GM12875 (cell line): ENCODE data around the gene PLPP2.

Experiments used
- H3K4me3 ChIP-seq: one replicate; pipeline ENCODE4 v1.5.1; 2011; ENCODE audit warnings: low read depth, low read length, control low read depth
- CTCF ChIP-seq: IDR thresholded peaks from 2 replicates; pipeline ENCODE4 v1.5.1; 2011; ENCODE audit warnings: low read depth, mild to moderate bottlenecking, control low read depth, inconsistent platforms, low read length, moderate library complexity, borderline replicate concordance; ENCODE audit not compliant: insufficient read depth

Gene PLPP2

GRCh38 chr19:309206-309565 lies 18.0 kb upstream of the PLPP2 start:
- no peak for TF ChIP-seq CTCF
- H3K4me3 ChIP-seq = no peak overlapping the region

DNA sequence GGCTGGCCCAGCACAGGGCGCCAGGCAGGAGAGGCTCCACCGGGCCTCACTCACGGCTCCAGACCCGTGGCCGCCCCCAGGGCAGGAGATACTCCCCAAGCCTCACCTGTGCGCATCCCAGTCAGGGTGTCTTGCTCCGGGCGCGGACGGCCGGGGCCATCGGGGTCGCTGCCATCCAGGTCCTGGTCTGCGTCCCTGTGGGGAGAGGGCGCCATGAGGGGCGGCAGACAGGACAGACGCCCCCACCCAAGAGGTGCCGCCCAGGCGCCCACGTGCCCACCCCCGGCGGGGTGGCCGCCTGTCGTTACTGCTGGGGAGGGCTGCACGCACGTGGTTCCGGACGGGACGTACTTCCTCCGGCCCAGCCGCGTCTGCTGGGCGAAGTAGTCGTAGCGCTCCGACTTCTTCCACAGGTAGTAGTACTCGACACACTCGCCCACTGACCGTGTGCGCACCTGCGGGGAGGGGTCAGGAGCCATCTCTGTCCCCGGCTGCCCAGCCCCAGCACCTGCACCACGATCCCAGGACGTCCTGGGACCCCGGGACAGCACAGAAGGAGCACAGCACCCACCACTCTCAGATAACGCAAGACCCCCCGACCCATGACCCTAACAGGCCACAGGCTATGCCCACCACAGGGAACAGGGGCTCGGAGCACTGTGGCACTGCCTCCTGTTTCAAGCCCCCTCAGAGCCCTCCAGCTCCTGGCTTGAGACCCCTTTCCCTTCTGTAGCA lies 17.4 kb upstream of the PLPP2 start:
- no peak for TF ChIP-seq CTCF
- no peak overlapping the region for H3K4me3 ChIP-seq

- H3K4me3 ChIP-seq = no peak overlapping the region
- TF ChIP-seq CTCF = no peak
Observed at GRCh38 chr19:307793-308420, 16.7 kb upstream of the PLPP2 start.

DNA sequence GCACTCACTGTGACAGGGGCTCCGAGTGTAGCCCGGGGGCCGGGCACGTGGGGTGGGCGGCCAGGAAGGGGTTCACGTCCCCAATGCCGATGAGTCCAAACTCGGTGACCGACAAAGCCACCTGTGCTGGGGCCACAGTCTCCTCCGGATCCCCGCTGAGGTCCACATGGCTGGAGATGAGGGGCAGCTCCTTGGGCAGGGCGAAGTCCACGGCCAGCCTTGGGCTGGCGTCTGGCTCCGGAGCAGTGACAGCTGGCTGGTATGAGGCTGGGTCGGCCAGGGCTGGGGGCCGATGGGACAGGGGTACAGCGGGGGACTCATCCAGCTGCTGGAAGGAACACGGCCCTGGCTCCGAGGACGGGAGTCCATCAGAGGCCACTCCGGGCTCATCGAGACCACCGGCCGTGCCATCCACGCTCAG lies 15.9 kb upstream of the PLPP2 start:
- no peak overlapping the region for H3K4me3 ChIP-seq
- TF ChIP-seq CTCF = no peak

- no peak overlapping the region for H3K4me3 ChIP-seq
- no peak for TF ChIP-seq CTCF
Observed at GRCh38 chr19:306151-306900, 15.1 kb upstream of the PLPP2 start.

DNA sequence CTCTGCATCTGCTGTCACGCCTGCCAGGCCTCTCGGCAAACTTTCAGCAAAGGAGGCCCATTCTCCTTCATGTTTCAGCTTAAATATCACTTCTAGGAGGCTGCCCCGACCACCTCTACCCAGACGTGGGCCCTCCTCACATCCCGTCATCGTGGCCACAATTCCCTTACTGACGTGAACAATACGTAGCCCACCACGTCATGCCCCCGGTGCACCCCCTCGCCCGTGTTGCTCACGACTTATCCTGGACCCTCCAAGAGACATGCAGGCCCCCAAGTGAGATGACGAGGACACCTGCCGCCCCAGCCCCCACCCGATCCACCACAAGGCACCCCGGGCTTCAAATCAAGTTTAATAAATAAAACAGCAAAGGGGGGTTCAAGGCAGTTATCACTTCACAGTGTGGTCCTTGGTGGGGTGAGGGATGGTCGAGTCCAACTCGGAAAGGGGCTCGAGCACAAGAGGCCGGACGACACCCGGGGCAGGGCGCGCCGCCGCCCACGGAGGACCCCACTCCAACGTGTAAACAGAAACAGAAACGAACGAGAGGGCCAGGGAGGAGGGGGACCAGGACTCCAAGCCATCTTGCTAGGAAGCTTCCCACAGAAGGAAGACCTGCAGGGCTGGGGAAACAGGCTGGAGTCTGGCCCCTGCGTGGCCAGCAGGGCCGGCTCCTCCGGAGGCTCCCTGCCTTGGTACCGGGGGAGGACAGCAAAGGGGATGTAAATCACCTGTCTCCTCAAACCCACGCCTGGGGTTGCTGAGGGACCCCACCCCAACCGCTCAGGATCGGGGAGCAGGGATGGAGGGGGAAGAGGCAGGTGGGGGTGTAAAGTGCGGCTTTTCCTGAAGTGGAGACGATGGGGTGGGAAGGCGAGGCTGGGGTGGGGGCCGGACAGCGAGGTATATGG lies 14.3 kb upstream of the PLPP2 start:
- TF ChIP-seq CTCF = no peak
- no peak overlapping the region for H3K4me3 ChIP-seq
